Neural cell (in vitro differentiated cells): Measurements from ENCODE around the gene FMC1.

Experiments
- CTCF ChIP-seq: fragments of 450-650 bp; IDR thresholded peaks from 2 replicates; pipeline ENCODE4 v1.5.1; 2014; ENCODE audit warnings: antibody characterized with exemption, mild to moderate bottlenecking, moderate library complexity; ENCODE audit not compliant: poor library complexity, severe bottlenecking
- EZH2 ChIP-seq: fragments of 200-600, 300-800 bp; shearing (Covaris generic), sonication (generic); IDR thresholded peaks from 2 replicates; pipeline ENCODE4 v1.6.1; 2014; ENCODE audit warnings: antibody characterized with exemption, low read length, borderline replicate concordance, mild to moderate bottlenecking; ENCODE audit not compliant: insufficient read depth, poor library complexity, severe bottlenecking
- MXI1 ChIP-seq: fragments of 450-650 bp; conservative IDR thresholded peaks from 2 replicates; pipeline ENCODE4 v1.6.1; 2014; ENCODE audit warnings: antibody characterized with exemption, mild to moderate bottlenecking; ENCODE audit not compliant: poor library complexity, severe bottlenecking
- TAF1 ChIP-seq: IDR thresholded peaks from 2 replicates; pipeline ENCODE4 v1.6.1; 2012; ENCODE audit warnings: low read depth

- no peak for TF ChIP-seq MXI1
- TF ChIP-seq CTCF, result no peak
- no peak for TF ChIP-seq TAF1
- TF ChIP-seq EZH2, result no peak
Measured at GRCh38 chr7:139362302-139362701, 21.2 kb downstream of the FMC1 start.
